GM18507 (cell line): Measurements from ENCODE around the gene GPT2.

Source experiments
- DNase-seq: peaks from one replicate; pipeline ENCODE4 v3.0.0; 2011; ENCODE audit warnings: low read depth; ENCODE audit not compliant: insufficient read length; ENCODE audit errors: extremely low spot score
- FAIRE-seq: peaks from 2 replicates; lab custom pipeline; 2011; peaks lifted over from hg19 to GRCh38; lab: Jason Lieb, UNC

The GPT2 gene

DNA sequence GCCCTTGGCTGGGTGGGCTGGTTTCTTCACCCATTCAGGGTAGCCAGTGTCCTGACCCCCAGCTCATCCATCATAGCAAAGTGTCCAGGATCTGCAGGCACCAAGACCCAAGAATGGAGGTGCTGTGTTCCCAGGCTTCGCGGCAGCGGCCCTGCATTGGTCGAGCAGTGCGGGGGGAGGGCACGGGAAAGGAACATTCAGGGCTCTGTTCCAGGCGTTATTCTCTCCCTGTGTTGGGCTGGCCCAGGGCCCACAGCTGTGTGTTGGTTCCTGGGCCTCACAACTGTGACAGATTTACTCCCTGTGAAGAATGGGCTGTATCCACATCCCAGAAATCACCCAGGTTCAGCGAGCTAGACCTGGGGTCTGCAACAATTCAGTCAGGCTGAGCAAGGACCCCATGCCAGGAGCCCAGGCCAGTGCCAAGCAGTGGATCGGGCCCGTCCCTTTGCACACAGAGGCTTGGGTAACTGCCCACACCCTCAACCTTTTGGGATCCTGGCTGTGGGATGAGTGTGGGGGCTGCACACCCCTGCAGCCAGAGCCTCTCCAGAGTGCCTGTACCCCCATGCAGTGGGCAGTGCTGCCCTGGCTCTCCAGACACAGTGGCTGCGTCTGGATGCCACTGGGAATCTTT lies 10.0 kb downstream of the GPT2 start:
- no peak for FAIRE-seq

DNA sequence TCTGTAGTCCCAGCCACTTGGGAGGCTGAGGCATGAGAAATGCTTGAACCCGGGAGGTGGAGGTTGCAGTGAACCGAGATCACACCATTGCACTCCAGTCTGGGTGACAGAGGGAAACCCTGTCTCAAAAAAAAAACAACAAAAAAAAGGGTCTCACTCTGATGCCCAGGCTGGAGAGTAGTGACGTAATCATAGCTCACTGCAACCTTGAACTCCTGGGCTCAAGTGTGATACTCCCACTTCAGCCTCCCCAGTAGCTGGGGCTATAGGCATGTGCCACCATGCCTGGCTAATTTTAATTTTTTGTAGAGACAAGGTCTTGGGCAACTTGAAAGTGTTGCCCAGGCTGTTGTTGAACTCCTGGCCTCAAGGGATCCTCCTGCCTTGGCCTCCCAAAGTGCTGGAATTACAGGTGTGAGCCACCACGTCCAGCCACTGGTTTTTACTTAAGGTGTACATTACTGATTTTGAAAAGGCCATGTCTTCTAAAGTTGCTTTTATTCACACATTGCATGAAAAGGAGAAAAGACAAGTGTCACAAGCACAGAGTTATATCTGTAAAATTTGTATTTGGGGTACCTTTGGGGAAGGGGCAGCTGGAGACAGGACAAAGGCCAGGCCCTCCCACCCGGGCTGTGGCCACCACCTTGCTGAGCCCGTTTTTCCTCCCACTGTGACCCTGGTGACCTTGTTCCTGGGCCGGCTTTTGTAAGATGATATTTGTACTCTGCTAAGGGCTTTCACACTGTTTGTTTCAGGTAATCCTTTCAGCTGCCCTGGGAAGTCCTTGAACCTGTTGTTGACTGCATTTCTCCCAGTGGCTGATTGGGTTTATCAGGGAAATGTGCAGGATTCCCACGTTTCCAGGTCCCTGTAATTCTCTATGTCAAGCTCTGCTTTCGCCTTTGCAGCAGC lies 11.5 kb downstream of the GPT2 start:
- FAIRE-seq (no peak), DNase-seq (no peak)

More for the DNA sequence above, 10.0 kb downstream of the GPT2 start:
- DNase-seq: no peak

DNA sequence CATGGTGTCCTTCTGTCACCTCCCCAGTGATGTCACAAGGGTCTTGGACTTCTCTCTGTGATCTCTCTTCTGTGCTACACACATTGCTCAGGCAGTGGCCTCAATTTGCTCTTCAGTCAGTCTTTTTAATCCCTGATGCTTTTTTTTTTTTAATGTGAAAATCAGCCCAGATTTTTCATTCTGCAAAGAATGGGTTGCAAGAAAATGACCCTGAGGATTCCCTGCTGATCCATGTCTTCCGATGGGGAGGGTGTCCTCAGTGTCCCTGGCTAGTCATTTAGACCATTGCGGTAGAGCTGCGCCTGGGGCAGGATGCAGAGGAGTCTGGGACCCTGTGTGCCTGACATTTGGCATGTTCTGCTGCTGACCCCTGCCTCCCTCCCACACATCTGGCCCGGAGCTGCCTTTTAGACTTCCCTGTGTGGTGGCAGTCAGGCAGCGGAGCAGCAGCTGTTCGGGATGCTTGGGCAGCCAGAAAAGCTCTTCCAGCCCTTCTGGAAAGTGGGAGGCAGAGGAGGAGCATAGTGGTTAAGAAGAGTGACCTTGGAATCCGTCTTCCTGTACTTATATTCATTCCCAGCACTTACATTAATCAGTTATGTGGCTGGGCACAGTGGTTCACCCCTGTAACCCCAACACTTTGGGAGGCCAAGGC lies 12.3 kb downstream of the GPT2 start:
- DNase-seq (no peak), FAIRE-seq (no peak)

DNA sequence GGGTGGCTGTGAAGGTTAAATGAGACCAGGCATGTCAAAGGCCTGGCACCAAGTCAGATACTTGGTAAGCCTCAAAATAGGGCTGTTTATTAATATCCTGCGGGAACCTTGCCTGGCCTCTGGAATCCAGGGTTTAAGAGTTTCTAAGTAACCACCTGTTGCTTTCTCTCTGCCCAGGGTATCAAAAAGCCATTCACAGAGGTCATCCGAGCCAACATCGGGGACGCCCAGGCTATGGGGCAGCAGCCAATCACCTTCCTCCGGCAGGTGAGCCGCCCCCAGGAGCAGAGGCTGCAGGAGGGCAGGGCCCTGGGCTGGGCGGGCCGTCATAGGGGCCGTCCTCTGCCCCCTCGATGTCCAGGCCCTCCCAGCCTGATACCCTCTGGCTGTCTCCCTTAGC lies 13.3 kb downstream of the GPT2 start:
- DNase-seq (no peak), FAIRE-seq (no peak)

DNA sequence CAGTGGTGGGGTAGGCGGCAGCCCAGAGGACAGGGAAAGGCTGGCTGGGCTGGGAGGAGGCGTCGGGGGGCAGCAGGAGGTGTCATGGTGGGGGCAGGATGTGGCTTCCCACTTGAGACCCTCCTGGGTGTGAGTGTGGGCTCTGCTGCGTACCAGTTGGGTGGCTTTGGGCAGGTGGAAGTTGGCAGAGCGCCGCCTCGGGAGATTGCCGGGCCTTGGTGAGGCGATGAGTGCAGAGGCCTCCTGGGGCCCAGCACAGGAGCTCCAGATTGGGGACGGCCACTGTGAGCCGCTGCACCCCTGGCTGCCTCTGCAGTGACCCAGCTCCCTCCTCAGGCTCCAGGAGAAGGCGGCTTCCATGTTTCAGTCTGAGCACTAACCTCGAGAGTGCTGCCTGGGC lies 13.8 kb downstream of the GPT2 start:
- FAIRE-seq (no peak), DNase-seq (no peak)

DNA sequence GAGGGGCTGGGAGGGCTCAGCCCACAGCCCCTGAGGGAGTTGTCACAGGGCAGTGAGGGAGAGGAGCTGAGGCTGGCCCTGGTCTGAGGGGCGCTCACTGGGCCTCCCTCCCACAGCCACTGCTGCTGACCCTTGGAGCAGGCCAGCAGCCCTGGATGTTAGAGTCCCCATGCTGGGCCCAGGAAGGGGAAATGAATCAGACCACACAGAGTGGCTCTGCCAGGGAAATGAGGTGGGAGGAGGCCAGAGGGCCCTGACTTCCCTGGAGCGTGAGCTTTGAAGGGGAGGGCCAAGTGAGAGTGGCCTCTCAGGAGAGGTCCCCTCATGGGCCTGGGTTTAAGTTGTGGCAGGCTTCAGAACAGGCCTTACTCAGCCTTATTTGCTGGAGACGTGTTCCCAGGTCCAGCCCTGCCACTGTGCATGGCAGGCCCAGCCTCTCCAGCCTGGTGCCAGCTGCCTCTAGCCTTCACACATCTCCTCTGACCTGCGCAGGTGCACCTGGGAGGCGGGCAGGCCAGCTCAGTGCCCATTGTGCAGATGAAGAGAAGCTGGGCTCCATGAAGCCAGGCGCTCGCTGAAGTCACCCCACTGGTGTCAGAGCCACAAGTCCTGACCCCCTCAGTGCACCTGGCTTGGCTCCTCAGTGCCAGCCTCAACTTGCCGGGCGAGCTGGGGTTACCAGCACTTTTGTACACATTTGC lies 15.4 kb downstream of the GPT2 start:
- DNase-seq (no peak), FAIRE-seq (no peak)

DNA sequence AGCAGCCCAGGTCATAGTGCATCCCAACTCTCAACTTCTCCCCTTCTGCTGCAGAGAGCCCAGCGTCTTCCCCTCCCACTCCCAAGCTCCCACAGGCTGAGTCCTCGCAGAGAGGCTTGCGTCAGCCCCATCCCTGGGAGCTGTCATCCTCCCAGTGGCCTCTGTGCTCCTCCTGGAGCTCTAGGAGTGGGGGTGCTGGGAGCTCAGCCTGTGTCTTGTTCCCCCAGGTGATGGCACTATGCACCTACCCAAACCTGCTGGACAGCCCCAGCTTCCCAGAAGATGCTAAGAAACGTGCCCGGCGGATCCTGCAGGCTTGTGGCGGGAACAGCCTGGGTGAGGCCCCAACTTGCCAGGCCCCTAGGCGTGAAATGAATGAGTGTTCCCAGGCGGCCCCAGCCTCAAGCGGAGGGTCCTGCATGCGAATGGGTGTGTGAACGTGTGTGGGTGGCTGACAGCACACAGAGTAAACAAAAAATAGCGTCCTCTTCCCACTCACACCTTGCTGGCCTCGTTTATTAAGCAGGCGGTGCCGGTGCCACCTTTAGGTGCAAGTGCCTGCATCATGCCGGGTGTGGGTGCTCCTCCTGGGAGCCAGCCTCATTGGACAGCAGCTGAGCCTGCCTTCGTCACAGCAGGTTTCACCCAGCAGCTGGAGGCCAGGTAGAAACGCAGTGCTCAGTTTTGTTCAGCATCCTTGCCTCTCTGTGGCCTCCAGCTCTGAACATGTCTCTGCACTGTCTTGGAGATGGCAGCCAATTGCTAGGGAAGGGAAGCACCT lies 16.5 kb downstream of the GPT2 start:
- no peak for DNase-seq
- no peak for FAIRE-seq

DNA sequence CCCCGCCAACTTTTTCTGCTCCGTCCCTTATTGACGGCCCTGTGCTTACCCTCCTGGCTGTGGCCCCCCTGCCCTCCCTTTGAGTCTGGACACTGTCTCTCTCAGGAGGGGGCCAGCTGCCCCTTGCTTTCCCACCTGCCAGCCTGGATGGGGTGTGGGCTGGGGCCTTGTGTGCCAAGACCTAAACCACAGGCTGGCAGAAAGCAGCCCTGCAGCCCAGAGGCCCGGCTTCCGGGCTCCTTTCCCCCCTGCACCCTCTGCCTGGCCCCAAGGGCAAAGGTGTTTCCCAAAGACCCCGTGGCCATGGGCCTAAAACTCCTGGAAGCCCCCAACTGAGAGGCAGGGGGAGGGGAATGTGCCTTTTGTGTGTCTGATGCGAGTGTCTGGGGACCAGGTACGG lies 17.5 kb downstream of the GPT2 start:
- FAIRE-seq (no peak), DNase-seq (no peak)

DNA sequence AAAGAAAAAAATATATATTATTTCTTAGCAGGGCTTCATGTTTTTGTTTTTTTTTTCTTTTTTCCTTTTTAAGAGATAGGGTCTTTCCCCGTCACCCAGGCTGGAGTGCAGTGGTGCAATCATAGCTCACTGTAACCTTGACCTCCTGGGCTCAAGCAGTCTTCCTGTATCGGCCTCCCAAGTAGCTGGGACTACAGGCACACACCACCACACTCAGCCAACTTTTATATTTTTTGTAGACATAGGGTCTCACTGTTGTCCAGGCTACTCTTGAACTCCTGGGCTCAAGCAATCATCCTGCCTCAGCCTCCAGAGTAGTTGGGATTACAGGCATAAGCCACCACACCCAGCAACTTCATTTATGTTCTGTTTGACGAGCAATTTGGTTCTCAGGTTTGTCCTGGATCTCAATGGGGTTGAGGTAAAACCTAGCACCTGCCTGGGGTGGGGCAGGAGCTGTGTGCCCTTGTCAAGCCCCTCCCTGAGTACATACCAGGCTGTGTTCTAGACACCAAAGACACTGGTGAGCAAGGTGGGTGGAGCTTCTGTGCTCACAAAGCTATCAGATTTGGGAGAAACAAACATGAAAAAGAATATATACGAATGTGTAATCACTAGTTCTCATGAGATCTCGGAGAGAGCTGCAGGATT lies 19.2 kb downstream of the GPT2 start:
- no peak for DNase-seq
- FAIRE-seq: no peak

DNA sequence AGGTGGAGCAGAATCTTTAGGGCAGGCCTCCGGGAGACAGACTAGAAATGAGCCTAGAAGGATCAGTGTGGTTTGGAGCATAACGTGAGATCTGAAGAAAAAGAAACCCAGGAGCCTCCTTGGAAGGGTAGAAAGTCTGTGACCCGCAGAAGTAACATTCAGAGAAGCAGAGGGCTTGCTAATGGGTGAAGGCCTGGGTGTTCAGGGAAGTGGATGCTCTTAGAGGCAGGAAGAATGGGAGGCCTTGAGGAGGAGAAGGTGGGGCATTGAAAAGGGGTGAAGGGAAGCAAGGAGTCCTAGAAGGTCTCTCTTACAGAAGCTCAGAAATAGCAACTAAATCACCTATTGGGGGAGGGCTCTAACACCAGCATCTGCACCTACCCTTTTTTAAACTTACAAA lies 20.3 kb downstream of the GPT2 start:
- no peak for DNase-seq
- FAIRE-seq: no peak

DNA sequence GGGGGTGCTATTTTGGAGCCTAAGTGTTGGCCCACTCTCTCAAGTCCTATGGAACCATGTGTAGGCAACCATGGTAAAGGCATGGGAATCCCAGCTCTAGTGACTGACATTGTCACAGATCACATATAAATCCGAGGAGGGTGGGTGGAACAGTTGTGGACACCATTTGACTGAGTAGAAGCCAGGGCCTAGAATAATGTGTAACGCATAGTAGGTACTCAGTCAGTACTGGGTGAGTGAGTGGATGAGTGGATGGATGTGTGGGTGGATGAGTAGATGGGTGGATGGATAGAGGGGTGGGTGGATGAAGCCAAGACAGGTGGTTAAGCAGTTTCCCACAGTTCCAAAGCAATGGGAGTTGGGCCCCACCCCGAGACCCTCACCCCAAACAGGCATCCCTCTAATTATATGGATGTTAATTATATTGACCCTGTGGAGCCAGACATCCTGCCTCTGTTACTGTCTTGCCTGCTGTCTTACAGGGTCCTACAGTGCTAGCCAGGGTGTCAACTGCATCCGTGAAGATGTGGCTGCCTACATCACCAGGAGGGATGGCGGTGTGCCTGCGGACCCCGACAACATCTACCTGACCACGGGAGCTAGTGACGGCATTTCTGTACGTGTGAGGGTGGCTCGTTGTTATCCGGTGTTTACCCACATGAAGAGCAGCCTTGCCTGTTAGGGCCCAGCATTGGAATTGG lies 22.3 kb downstream of the GPT2 start:
- FAIRE-seq (no peak), DNase-seq (no peak)

DNA sequence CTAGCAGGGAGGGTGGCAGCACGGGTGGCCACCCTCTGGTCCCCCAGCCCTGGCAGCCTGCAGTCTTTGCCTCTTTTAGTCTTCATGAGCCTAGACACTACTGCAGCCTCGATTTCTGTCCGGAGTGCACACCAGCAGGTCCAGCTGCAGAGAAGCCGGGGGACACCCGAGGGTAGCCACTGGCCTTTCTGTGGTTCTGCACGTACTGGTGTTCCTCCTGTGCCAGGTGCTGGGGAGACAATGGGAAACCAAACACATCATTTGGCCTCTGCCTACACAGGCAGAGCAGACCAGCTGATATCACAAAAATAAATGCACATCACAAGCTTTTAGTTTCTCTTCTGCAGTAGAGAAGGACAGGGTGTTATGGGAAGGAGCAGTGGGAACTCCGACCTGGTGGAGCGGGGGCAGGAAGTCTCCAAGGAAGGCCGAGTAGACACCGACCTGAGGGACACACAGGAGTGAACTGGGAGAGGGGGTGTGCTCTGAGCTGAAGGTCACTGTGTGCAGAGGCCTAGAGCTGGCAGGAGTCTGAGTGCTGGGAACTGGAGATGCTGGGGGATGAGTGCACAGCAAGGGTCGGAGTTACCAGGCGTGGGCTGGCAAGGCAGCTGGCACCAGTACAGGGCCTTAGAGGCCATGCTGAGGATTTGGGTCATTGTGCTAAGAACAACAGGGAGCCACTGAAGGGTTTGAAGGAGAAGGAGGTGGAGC lies 23.1 kb downstream of the GPT2 start:
- DNase-seq (no peak), FAIRE-seq (no peak)

DNA sequence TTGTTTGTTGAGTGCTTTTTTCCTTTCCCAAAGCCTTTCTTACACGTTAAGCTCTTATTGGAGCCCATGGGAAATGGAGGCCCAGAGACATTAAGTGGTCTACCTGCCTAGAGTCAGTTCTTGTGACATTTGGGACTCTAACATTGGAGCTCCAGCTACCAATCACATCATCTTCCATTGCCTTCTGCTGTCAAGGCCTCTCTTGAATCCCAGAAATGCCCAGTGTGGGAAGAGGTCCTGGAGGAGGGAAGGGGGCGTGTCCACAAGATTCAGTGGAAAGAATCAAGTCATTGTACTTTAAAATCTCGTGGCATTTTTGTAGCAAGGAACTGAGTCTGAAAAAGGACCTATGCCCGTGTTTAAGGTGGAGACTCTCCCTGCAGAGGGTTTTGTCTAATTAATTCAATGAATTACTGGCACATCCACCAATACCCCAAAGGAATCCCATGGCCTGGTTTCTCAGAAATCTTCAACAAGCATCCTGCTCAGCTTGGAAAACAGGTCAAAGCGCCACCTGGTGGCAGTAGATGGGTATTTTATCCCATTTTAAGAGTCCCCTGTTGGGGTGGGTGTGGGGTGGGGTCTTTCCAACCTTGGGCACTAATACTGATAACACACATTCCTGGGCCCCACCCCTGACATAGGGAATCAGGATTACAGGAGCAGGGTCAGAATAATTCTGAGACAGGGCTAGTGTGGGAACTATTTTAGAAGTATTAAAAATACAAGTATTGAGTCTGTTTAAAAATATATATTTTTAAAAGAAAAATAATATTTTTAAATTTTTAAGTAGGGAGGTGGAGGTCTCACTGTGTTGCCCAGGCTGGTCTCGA lies 24.6 kb downstream of the GPT2 start:
- DNase-seq: peak; percentile 33

DNA sequence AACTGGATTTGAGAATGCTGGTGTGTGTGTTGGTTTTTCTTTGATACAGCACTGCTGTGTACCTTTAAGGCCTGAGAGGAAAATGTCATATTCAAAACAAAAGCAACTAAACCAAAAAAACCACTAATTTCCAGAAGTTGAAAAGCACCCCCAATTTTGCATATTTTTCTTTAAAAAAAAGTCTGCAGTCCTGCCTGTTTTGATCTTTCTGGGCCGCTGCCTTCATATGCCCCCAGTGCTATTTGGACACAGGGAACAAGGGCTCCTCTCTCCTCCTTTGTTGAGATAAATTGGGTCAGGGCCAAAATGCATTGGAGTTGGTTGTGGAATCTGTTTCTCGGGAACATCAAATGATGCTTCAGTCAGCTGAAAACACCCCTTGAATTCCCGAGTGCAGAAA lies 26.9 kb downstream of the GPT2 start:
- peak; percentile 90 for FAIRE-seq
- peak; percentile 26 for DNase-seq

More for the DNA sequence above, 24.6 kb downstream of the GPT2 start:
- peak; percentile 74 for FAIRE-seq

DNA sequence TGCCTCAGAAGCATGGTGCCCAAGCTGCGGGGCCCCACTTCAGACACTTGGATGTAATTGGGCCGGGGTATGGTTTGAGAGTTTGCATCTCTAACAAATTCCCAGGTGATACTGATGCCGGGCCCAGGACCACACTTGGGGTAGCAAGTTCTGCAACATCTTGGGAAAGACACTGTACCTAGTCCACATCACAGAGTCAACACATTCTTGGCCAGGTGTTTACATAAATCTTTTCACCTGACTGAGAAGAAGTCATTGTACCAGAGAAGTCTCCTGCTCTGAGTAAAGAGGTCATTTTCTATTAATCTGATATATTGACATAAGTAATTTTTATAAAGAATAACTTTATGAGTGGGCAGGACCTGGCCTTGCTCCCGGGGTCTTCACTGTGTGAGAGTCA lies 27.5 kb downstream of the GPT2 start:
- FAIRE-seq (no peak), DNase-seq (no peak)

DNA sequence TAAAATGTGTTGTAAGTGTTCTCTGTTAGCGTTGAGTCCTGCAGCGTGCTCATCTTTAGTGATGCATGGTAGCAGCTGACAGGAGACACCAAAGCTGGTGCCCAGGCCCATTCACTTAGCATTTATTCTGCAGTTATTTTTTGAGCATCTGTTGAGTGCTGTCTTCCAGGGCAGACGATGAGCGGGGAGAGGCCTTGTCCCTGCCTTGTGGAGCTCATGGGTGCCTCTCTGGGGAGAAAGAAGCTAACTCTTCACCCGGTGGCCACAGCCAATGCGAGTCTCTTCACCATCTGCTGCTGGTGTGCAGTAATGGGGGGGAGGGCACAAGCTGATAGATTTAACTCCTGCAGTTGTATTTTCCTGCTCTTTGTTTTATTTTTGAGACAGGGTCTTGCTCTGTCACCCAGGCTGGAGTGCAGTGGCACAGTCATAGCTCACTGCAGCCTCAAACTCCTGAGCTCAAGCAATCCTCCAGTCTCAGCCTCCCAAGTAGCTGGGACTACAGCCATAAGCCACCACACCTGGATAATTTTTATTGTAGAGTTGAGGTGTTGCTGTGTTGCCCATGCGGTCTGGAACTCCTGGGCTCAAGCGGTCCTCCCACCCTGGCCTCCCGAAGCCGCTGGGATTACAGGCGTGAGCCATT lies 30.5 kb downstream of the GPT2 start:
- FAIRE-seq (no peak), DNase-seq (no peak)
